ENCODE results near the gene MYO18B.

MYO18B gene

DNA sequence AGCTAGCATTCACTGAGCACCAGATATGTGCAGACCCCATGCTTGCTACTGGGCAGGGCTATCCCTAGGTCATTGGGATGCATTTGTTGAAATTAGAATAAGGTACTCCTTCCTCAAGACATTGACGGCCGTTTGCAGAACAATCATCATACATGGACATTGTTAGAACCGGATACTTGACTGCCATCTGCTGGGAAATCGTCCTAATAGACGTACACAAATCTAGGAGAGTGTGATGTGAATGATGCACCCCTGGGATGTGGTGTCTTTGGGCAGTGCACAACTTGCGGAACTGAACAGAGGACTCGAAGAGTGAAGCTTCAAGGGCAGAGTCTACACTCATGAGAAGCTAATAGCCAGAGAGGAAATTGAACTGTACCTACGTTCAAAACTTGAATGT, 35.9 kb downstream of the MYO18B start:
- FAIRE-seq, result no peak

DNA sequence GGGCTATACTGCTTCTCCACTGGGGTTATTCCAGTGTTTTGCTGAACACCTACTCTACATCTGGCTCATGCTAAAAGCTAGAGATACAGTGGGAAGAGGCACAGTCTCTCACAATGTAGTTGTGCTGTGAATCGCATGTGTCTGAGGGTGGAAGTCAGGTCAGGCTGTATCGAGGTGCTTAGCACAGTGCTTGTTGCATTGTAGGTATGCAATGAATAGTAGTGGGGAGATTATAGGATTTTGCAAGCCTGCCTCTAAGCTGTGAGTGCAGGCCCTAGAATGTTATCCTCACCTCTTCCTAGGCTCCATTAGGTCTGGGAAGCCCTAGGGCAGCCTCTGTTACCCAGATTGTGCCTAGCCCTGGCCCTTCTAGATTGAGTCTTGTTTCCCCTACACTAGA, 37.4 kb downstream of the MYO18B start:
- FAIRE-seq, result no peak

DNA sequence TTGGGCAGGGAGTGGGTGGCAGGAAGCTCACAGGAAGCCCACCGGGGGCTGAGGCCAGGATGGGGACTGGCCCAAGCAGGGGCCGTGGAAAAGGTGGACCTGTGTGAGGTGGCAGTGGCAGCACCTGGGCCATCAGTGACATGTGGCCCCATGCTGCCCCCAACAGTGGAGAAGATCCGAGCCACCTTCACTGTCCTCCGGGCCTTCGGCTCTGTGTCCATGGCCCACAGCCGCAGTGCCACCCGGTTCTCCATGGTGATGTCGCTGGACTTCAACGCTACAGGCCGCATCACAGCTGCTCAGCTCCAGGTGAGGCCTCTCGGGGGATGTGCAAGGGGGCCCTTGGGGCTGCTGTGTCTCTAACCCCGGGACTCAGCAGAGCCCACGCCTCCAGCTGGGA, 37.9 kb downstream of the MYO18B start:
- FAIRE-seq, result no peak

DNA sequence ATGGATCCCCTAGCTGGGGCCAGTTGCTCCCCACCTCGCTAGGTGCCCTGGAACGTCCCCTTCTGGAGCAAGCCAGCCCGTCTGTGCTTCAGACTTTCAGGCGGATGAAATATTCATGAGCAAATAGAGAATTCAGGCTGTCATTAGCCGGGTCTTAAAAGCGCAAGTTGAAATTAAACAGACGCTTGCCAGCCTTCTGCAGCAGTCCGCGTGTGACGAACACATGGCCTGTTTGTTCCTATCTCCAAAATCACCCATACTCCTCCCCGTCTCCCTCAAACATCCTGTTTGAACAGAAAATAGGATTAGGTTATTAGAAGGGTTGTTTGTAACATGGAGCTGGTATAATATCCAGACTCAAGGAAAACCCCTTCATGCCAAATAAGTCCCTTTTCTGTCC, 38.7 kb downstream of the MYO18B start:
- no peak for FAIRE-seq

DNA sequence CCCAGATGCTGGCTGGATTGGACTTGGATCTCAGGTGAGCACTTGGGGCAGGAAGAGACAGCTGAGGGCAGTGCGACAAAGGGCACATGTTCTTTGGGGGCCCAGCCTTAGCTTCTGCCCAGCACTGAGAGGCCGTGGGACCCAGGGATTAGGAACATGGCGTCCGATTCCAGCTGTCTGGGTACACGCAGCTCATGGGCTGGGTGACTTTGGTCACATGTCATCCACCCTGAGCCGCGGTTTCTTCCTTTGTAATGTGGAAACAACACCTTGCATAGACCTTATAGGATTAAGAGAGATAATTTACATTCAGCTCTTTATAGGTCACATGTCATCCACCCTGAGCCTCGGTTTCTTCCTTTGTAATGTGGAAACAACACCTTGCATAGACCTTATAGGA, 39.8 kb downstream of the MYO18B start:
- no peak for FAIRE-seq

DNA sequence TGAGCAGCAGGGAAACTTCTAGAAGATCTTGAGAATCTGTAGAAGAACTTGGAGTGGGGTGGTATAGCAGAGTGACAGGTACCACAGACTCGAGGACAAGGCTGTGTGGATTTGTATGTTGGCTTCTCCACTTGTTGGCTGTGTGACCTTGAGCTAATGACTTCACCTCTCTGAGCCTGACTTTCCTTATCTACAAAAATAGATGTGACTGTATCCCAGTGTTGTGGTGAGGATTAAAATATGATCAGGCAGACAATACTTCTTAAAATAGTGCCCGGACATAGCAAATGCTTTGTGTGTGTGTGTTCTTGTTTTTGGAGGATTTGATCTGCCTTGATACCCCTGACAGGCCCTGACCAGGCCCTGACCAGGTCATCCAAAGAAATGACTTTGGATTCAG, 40.8 kb downstream of the MYO18B start:
- no peak for FAIRE-seq

DNA sequence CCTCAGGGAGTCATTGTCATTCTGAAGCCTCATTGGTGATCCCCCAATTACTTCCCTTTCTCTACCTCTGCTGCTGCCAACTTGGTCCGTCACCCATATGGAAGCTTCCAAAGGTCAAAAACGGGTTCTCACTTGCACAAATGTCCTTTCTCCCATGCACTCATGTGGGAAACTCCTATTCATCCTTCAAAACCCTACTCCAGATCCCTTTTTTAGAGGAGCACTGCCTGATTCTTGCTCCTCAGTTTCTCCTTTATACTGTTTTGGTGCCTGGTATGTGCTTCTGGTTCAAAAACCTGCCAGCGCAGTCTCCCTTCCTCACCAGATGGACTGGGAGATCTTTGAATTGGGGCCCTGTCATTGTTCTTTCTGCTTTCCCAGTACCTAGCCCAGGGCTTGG, 41.9 kb downstream of the MYO18B start:
- no peak for FAIRE-seq

DNA sequence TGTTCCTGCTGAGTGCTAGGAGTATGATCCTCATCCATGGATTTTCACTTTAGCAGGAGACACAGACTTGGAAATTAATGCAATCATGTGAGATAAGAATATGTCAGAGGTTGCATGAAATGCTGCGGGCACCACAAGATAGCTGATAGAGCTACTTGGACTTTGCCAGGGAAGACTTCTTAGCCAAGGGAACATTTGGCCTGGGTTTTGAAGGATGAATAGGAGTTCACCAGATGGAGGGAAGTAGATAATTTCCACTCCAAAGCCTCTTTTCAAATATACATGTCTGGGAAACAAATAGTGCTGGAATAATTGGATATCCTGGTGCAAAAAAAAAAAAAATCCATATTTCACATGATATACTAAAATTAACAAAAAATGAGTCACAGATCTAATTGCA, 44.2 kb downstream of the MYO18B start:
- FAIRE-seq, result no peak

DNA sequence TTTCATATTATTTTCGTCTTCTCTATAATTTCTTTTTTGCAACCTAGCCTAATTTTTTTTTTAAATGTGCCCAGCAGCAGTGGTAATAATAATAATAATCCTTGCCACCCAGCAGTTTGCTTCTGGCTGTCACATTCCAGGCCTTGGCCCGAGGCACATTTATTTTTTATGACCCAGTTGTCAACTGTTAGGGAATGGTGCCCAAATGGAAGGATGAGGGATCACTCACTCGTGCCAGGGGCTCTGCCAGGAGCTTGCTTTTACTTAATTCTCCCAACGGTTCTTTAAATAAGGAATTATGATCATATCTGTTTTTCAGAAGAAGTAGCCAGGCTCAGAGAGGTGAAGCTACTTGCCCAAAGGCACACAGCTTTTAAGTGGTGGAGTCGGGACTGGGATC, 49.6 kb downstream of the MYO18B start:
- FAIRE-seq, result no peak

DNA sequence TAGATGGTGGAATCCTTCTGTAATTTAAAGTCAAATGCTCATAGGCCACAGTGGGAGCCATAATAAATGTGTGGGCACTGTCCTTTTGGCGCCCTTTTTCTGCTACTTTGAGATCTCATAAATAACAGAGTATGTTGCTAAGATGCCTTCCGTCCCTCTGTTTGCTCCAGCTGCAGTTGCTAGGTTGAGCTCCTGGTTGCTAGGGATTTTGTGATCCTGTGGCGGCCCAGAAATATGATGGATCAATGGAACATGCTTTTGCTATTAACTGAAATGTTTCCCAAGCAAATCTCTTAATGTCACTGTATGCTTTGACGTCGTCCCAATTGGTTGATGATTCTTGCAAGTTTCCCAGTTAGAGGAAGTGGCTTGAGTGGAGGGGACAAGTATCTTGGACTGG, 53.5 kb downstream of the MYO18B start:
- no peak for FAIRE-seq

DNA sequence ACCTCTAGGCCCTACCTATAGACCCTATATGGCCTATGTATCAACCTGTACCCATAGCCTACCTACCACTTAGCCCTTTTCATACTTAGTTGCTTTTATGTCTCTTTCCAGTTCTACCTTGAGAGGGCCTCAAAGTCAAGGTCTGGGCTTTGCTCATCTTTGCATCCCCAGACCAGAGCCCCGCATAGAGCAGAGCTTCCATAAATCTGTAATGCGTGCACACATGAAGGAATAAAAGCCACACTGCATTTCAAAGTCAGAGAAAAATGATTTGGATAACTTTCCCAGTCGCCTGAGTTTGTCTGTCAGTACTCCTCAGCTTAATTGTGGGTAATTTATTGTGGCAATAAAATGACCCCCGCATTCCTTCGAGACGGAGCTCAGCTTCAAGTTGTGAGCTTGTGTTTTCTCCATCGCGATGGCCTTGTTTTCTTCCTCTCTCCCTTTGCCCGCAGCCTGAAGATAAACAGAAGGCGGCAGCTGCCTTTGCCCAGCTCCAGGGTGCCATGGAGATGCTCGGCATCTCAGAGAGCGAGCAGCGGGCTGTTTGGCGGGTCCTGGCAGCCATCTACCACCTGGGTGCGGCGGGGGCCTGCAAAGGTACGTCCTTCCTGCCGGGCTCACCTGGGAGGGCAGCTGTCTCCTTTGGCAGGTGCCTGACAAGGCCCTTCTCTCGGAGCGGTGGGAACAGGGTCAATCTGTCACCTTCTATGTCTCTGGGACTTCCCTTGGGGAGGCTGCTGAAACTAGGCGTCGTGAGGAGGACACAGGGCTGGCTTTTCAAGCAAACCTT, 55.7 kb downstream of the MYO18B start:
- no peak for FAIRE-seq

DNA sequence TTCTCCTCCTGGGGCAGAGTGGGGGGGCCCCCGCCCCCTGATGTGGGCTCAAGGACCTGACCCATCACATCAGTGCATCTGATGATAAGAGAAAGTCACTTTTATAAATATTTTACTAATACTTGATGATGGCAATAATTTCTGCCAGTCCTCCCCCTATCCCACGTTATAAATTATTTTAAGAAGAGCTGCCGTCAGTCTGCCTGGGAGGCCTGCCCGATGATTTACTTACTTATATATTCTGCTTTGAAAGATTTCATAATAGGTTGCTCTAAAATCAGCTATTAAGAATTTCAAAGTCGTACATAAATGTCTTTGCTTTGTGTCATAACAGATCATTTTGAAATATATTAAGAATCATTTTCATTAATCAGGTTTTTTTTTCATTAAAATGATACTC, 58.8 kb downstream of the MYO18B start:
- FAIRE-seq, result no peak

DNA sequence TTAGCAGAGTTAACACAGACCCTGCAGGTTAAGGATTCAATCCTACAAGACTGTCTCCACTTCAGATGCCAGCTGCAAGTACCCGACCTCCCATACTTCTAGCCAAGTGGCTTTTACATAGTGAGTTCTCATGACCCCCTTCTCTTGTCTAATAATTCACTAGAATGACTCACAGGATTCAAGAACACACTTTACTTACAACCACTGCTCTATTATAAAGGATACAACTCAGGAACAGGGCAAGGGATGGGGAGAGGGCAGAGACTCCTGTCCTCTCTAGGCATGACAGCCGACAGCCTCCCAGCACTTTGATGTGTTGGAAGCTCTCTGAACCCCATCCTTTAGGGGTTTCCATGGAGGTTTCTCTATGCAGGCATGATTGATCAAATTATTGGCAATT, 60.0 kb downstream of the MYO18B start:
- no peak for FAIRE-seq

DNA sequence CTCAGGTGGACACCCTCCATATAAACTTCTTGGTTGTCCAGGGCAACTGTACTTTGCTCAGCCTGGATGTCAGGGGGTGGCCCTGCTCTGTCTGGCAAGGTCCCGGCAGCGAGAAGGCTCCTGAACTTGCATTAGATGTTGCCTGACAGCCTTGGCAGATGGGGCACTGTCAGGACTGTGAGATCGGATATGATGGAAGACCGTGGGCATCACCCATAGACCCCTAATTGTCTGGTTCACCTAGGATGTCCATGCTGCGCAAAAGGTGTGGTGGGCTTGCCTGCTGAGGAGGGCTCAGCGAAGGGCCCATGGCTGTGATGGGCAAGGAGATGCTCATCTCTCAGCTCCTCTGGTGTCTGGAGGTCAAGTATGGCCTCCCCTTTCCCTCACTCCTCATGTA, 62.7 kb downstream of the MYO18B start:
- no peak for FAIRE-seq

DNA sequence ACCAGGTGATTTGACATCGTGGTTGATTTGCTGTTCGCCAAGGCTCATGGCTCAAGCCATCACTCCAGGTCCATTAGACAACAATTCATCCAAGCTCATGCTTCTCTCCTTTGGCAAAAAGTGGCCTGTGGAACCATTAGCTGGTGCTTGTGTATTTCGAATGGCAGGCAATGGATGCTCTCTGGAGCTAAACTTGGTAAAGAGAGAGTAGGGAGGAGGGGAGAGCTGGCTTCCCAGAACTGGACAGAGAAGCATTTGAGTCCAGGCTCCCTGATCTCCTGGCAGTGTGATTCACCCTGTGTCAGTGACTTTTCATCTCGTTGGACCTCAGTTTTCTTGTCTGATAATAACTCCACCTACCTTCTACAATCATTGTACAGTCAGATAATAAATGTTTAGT, 64.6 kb downstream of the MYO18B start:
- no peak for FAIRE-seq

DNA sequence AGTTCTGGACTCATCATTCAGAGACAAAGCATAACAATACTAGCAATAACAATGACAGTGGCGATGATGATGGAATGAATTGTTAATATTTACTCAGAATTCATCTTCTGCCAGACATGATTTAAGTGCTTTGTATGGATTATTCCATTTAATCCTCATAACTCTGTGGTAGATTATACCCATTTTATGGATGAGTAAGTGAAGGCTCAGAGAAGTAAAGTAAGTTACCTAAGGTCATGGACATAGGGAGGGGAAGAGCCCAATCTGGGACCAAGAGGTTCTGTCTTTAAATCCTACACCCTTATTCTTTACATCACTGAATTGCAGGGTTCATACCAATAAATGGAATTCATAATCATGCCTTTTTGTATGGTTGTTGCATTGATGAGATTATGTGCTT, 72.7 kb downstream of the MYO18B start:
- no peak for FAIRE-seq

DNA sequence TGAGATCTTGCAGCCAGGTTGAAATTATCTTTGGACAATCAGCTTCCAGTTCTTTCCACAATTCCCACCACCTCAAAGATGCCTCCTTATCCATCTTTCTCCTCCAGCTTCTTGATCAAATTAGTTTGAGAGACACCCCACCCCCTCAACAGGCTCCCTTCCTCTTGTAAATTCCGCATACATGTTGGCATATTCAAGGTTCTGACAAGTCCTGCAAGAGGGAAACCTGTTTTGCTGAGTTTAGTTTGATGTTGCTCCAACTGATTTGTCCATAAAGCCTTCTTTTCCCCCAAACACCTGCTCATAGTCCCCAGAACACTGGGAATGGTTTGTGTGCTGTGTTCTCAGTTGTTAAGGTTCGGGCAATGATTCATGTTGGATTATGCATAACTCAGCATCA, 73.6 kb downstream of the MYO18B start:
- no peak for FAIRE-seq

DNA sequence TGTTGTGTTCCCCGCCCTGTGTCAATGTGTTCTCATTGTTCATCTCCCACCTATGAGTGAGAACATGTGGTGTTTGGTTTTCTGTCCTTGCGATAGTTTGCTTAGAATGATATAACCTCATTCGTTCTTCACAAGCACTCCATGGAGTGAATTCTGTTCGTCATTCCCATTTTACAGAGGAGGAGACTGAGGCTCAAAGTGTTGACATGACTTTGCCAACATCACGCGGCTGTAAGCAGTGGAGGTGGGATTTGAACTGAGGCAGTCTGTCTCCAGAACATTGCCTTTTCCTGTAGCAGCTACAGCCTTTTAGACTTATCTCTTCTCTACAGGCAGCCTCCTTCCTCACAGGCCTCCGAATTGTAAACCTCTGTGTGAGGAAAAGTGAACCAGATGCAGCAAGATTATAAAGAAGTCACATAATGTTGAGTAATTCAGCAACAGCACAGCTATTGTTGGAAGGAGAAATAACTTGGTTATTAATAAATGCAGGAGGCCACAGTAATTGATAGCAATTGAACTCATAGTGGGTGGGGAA, 74.6 kb downstream of the MYO18B start:
- no peak for FAIRE-seq

DNA sequence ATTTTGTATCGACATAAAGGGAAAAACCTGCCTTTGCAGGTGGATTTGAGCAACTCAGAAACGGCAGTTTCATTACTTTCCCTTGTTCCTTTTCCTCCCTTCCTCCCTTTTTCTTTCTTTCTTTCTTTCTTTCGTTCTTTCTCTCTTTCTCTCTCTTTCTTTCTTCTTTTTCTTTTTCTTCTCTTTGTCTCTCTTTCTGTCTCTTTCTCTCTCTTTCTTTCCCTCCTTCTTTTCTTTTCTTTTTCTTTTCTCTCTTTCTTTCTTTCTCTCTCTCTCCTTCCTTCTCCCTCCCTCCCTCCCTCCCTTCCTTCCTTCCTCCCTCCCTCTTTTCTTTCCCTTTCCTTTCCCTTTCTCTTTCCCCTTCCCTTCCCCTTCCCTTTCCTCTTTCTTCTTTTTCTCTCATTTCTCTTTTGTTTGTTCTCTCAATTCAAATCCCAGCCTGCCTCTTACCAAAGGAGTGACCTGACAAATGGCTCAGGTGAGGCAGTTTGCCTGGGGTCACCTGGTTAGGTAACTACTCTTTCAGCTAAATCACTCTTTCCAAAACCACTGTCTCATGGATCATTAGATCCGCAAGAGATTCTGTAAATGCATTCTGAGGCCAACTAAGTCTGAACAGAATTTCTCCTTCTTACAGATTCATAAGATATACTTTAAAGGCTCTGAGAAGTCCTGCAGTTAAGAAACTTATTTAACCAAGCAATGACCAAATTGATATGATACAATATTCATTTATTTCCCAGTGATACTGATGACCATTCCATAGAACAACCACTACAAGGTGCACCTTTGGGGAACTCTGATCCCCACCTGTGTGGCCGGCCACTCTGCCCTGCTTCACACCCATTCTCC, 75.3 kb downstream of the MYO18B start:
- no peak for FAIRE-seq

DNA sequence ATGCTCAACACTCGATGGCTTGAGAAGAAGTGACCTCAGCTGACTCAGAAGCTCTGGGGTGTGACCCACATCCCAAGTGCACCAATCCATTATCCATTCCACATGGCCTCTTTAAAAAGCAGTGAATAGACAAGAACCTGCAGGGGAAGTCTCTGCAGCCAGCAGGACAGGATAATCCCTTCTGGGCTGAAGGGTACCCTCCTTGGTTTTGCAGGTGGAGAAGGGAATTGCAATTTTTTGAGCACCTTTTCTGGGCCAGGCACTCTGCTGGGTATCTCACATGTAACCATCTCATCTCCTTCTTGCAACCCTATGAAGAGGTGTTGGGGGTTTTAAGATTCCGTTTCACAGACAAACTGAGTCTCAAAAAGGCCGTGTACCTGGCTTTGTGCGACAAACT, 76.6 kb downstream of the MYO18B start:
- FAIRE-seq, result no peak

DNA sequence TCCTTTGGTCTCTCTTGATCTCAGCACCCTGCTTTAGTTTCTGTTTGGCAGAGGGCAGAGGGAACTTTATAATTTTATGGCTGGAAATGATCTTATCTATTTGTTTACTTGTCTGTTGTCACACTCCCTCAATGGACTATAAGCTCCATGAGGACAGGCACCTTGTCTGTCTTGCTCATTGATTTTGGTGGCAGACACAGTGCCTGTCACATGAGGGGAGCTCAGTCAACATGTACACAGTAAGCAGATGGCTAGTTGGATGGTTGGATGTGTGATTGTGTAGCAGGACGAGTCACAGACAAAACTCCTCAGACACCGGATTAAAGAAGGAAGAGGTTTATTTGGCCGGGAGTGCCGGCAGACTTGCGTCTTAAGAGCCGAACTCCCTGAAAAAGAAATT, 80.4 kb downstream of the MYO18B start:
- no peak for FAIRE-seq

DNA sequence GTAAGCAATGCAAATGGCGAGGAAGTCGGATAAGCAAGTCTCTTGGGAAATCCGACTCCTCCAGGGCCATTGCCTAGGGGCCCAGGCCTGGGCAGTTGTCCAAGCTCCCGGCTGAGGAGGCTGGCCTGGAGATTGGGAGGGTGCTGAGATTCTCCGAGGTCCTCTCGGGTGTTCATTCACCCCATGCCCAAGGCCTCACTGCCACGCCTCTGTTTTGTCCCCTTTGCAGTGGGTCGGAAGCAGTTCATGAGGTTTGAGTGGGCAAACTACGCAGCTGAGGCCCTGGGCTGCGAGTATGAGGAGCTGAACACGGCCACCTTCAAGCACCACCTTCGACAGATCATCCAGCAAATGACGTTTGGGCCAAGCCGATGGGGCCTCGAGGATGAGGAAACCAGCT, 81.3 kb downstream of the MYO18B start:
- no peak for FAIRE-seq

DNA sequence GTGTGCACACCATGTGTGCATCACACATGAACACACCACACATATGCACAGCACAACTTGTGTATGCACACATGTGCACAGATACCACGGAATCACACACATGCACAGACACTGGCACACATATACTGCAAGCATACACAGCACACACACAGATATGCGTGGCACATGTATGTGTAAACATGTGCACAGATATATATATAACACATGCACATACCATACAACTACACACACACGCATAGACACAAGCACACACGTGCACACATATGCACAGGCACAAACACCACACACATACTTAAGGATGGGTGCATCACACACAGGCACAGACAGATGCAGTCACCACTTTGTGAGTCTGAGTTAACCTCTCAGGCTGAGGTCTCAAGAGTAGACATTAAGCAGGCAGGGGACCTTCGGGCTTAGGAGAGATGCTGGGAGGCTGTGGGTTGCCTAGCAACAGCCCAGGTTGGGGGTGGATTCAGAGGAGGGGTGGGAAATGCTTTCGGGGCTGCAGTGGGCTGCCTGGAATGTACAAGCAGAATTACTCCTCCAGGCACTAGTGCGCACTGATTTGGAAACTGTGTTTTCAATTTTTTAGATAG, 82.9 kb downstream of the MYO18B start:
- no peak for FAIRE-seq

DNA sequence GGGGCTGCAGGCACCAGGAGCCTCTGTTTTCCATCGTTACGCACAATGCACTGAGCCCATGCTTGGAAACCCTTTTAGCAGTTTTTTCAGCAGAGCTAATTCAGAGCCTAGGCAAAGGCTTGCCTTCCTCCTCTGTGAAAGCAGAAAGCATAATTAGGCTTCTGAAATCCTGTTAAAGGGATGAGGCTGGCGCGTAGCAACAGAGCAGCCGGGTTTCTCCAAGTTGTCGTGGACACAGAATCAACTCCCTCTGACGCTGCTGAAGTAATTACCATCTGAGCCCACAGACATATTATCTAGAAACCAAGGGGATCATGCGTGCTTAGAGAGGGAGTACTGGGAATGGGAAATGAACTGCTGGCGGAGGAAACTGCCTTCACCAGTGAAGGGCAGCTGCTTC, 85.4 kb downstream of the MYO18B start:
- FAIRE-seq, result no peak
